ENCODE data around the gene PAX2.

Gene PAX2

DNA sequence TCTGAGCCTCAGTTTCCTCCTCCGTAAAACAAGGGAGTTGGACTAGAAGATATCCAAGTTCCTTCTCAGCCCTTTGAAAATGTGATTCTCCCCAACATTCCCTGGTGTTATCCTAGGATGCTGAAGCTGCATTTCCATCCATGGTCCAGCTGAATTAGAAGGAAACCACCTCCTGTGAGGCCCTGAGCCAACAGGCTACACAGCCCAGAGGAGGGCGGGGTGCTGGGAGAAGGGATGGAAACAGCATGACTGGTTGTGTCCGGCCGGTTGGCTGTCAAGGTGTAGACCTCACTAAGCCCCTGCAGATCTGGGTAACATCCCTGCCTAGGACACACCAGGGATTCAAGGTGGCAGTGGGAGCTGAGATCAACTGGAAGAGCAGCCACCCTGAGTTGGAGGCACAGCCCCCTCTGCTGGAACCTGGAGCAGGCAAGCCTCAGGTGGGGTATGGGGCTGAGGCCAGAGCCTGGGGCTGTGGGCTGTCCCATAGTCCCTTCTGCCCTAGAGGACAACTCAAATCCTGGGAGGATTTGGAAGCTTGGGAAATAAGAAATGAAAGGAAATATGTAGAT, 72.0 kb downstream of the PAX2 start:
- no peak for DNase-seq (ENCODE audit: low read depth in 2 of 2)

DNA sequence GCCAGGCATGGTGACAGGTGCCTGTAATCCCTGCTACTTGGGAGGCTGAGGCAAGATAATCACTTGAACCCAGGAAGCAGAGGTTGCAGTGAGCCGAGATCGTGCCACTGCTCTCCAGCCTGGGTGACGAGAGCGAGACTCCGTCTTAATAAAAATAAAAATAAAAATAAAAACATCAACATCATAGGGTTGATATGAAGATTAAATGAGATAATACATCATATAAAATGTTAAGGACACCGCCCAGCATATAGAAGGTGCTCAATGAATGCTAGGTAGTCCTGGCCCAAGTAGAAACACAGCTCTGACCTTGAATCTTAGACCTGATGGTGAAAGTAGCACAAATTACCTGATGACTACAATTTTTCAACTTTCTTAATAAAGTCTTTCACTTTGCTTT, 74.0 kb downstream of the PAX2 start:
- DNase-seq (ENCODE audit: low read depth in 2 of 2) = no peak

DNA sequence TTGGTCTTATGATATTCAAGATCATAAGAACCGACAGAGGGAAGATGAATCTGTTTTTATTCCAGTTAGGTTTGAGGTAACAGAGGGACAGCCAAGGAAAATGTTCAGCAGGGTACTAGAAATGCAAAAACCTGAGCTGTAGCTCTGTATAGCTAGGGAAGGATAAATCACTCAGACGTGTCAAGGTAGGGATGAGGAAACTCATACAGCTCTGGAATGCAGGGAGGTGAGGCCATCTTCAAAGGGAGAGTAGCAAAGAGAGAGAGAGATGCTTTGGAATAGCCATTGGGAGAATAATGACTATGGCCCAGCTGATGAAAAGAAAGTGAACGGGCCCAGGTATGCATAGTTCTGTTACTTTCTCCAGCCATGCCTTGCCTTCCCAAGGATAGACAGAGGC, 77.8 kb downstream of the PAX2 start:
- DNase-seq (ENCODE audit: low read depth in 2 of 2) = no peak

DNA sequence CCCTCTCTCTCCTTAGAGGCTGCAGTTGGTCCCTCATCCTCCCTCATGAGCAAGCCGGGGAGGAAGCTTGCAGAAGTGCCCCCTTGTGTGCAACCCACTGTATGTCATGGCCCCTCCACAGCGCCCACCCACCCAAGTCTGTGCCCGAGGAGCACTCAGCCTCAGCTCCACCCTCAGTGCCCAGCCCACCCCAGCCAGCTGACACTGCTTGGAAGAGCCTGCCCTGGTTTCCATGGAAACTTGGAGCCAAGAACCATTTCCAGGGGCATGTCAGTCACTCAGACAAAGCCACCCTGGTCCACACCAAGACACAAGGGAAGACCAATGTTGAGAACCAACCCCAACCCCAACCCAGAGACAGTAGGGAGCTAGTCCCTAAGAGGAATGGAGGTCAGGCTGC, 79.5 kb downstream of the PAX2 start:
- no peak for DNase-seq (ENCODE audit: low read depth in 2 of 2)

DNA sequence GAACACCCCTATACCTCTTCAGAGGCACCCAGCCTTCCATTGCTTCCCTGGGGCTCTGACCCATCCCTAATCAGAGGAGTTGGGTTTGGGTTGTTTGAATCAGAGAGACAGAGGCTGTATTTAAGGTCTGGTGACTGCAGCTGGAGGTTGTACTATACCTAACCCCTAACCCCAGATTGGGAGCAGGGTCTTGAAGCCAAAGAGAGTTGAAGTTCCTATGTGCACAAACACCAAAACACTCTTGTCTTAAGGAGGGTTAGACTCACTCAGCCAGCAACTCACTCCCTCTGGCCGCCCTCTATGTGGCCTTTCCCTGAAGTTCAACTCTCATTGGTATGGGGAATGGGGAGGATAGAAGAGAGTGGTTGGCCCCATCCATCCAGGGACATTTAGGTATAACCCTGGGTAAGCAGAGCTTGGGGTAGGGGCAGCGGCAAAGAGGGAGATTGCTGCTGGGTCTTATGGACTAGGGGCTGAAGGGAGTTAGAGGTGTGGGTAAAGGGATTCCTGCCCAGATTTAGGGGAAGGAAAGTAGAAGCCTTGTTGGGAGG, 80.0 kb downstream of the PAX2 start:
- DNase-seq (ENCODE audit: low read depth in 2 of 2) = no peak

DNA sequence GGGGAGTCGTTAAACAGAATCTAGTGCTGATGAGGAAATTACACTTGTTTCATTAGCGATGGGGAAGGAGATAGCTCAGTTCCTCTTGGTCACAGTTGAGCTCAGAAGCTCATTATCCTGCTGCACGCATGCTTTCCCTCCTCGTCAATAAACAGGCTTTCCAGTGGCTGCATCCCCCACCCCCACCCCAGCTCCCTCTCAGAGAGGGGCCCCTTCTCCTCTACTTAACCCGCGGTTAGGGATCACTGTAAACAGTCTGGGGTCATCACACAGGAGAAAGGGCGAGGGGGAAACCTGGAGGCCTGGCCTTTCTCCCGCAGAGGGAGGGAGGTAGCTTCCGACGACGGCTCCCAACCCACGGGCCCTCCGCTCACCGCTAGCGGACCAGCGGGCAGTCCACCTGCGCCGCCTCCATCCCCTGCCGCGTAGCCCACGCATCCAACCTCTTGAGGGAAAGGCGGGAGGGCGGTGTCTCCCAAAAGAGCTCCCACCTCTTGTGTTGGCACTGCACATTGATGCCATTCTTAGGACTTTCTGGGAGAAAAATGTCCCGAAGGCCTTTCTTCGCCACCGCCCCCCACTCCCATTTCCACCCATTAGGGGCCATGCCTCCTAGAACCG, 80.8 kb downstream of the PAX2 start:
- no peak for DNase-seq (ENCODE audit: low read depth in 2 of 2)

DNA sequence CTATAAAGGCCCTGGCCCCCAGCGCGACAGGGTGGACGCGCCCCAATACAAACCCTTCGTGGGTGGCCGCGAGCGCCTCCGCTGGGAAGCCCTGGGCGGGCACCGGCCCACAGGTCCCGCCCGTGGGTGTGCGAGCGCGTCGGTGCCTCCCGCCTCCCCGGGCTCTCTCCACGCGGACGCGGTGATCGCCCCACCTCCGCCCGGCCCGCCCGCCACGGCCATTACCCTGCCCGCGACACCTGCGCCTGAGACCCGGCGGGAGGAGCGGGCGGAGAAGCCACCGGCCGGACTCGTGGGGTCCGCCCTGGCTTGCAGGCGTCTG, 81.2 kb downstream of the PAX2 start:
- DNase-seq (ENCODE audit: low read depth in 2 of 2) = no peak

DNA sequence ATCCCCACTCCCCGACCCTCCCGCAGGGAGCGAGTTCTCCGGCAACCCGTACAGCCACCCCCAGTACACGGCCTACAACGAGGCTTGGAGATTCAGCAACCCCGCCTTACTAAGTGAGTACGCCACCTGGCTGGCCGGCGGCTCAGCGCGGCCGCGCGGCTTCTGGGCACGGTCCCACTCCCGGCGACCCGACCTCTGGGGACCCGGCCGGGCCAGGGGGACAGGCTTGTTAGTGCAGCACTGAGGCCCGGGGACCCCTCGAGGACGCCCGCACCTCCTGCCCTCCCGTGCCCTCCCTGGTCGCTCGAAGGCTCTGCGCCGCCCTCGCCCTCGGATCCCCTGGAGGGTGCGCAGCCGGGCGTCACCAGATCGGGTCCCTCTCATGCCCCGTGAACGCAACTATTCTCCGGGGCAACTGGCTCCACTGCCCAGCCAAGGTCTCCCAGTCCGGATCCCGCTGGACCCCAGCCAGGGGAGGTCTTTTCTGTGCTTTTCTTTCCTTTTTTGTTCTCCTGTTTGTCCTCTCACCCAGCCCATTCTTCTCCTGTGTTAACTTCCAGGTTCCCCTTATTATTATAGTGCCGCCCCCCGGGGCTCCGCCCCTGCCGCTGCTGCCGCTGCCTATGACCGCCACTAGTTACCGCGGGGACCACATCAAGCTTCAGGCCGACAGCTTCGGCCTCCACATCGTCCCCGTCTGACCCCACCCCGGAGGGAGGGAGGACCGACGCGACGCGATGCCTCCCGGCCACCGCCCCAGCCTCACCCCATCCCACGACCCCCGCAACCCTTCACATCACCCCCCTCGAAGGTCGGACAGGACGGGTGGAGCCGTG, 81.8 kb downstream of the PAX2 start:
- DNase-seq (ENCODE audit: low read depth in 2 of 2) = no peak

DNA sequence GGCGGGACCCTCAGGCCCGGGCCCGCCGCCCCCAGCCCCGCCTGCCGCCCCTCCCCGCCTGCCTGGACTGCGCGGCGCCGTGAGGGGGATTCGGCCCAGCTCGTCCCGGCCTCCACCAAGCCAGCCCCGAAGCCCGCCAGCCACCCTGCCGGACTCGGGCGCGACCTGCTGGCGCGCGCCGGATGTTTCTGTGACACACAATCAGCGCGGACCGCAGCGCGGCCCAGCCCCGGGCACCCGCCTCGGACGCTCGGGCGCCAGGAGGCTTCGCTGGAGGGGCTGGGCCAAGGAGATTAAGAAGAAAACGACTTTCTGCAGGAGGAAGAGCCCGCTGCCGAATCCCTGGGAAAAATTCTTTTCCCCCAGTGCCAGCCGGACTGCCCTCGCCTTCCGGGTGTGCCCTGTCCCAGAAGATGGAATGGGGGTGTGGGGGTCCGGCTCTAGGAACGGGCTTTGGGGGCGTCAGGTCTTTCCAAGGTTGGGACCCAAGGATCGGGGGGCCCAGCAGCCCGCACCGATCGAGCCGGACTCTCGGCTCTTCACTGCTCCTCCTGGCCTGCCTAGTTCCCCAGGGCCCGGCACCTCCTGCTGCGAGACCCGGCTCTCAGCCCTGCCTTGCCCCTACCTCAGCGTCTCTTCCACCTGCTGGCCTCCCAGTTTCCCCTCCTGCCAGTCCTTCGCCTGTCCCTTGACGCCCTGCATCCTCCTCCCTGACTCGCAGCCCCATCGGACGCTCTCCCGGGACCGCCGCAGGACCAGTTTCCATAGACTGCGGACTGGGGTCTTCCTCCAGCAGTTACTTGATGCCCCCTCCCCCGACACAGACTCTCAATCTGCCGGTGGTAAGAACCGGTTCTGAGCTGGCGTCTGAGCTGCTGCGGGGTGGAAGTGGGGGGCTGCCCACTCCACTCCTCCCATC, 82.7 kb downstream of the PAX2 start:
- no peak for DNase-seq (ENCODE audit: low read depth in 2 of 2)

DNA sequence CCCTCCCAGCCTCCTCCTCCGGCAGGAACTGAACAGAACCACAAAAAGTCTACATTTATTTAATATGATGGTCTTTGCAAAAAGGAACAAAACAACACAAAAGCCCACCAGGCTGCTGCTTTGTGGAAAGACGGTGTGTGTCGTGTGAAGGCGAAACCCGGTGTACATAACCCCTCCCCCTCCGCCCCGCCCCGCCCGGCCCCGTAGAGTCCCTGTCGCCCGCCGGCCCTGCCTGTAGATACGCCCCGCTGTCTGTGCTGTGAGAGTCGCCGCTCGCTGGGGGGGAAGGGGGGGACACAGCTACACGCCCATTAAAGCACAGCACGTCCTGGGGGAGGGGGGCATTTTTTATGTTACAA, 83.3 kb downstream of the PAX2 start:
- DNase-seq (ENCODE audit: low read depth in 2 of 2) = no peak

DNA sequence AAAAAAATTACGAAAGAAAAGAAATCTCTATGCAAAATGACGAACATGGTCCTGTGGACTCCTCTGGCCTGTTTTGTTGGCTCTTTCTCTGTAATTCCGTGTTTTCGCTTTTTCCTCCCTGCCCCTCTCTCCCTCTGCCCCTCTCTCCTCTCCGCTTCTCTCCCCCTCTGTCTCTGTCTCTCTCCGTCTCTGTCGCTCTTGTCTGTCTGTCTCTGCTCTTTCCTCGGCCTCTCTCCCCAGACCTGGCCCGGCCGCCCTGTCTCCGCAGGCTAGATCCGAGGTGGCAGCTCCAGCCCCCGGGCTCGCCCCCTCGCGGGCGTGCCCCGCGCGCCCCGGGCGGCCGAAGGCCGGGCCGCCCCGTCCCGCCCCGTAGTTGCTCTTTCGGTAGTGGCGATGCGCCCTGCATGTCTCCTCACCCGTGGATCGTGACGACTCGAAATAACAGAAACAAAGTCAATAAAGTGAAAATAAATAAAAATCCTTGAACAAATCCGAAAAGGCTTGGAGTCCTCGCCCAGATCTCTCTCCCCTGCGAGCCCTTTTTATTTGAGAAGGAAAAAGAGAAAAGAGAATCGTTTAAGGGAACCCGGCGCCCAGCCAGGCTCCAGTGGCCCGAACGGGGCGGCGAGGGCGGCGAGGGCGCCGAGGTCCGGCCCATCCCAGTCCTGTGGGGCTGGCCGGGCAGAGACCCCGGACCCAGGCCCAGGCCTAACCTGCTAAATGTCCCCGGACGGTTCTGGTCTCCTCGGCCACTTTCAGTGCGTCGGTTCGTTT, 83.9 kb downstream of the PAX2 start:
- DNase-seq (ENCODE audit: low read depth in 2 of 2) = no peak

DNA sequence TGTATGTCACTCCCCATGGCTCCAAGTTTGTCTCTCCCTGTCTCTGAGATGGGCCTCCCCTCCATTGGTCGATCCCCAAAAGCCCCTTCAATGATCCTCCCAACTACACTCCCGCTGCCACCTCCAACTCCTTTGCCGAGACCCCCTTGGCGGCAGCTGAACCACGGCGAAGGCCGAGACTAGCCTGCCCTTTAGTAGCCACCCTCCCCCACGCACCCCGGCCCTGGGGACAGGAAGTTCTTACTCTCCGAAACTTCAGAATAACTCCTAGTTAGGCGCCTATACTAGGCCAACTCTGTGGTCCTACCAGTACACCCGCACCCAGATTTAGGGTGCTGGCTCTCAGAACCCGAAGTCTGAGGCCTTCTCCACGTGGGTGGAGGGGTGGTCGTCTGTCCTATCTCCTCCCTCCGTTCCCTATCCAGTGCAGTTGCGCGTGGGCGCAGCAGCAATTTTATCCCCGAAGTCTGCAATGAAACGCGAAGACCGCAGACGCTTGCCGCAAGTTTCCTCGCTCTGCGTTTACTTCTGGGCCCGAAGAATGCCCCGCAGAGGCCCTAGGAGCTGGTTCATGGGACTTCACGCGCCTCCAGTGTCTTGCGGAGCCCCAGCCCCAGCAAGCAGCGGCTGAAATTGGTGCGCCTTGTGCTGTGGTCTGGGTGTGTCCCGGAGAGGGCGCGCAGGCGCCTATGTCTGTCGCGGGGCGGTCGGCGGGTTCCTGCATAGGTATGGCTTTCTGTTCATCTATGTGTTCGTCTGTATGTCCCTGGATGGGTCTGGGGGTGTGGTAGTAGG, 84.7 kb downstream of the PAX2 start:
- no peak for DNase-seq (ENCODE audit: low read depth in 2 of 2)

DNA sequence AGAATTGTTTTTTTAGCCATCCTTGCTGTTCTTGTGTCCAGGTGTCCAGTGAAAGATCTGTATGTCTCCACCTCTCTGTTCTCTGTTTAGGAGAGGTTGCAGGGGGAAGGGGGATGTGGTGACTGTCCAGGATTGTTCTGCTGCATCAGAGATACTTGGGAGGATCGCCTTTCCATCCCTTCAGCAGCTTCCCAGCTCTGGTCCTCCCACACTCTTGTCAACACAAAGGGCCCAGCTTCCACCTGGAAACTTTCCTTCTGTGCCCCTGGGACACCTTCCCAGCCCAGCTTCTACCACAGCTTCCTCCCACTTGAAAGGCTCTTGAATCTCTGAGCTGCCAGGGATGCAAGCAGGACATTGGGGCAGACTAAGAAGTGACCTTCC, 85.3 kb downstream of the PAX2 start:
- no peak for DNase-seq (ENCODE audit: low read depth in 2 of 2)

DNA sequence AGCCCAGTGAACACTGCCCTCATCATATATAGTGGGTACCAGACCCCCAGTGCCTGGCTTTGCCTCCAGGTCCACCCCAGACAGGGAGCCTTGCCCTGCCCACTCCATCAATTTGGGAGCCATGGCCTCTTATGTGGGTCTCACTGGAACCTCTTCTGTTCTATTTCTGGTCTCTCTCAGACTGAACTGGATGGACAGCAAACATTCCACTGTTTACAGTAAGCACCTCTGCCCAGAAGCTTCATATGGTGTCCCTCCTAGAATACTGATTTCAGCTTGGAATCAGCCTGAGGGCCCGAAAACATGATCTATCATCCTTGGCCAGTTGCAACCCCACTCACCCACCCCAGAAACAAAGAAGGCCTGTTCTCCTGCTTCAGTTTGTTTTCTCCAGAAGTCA, 86.4 kb downstream of the PAX2 start:
- DNase-seq (ENCODE audit: low read depth in 2 of 2) = no peak

DNA sequence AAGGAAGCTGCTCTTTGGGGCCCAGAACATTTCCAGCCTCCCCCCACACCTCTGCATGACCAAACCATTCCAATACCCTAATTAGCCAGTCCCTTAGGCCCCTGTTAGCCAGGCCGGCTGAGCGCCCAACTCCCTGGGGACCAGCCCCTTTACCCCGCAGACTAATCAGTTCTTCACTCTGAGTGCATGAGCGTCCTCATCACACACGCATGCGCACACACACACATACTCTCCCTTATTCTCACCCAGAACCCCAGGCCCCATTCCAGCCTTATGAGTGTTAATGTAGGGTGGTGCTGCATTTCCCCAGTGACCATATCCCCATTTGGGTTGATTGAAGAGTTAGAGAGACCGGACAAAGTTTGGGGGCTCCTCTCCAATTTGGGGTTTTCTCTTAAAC, 90.4 kb downstream of the PAX2 start:
- no peak for DNase-seq (ENCODE audit: low read depth in 2 of 2)

DNA sequence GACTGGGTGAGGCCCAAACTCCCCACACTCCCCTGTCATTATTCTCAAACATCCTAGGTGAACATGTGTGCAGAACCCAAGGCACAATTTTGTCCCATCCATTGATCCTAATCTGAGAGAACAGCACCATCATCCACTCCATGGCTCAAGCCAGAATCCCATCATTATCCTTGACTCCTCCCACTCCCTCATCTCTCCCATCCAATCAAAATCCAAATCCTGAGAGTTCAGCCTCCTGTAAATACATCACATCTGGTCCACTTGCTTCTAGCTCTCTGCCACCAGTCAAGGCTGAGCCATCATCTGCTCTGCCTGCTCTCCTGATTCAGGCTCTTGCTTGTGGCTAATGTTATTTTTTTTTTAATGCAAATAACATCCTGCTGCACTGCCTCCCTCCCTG, 91.5 kb downstream of the PAX2 start:
- DNase-seq (ENCODE audit: low read depth in 2 of 2) = no peak

DNA sequence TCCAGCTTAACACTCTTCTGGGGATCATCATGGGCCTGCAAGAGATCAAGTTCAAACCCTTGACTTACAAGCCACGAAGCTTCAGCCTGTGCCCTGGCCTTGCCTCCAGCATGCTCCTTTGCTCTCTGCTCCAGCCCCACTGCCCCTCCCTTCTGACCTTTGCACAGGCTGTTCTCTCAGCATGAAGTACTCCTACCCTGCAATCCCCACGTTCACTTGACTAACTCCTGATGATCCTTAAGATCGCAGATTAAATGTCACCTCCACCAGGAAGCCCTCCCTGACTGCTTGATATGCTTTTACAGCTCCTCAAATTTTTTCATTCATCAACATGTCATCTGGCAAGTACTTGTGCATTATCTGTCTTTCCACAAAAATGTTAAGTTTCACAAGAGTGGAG, 91.9 kb downstream of the PAX2 start:
- no peak for DNase-seq (ENCODE audit: low read depth in 2 of 2)

DNA sequence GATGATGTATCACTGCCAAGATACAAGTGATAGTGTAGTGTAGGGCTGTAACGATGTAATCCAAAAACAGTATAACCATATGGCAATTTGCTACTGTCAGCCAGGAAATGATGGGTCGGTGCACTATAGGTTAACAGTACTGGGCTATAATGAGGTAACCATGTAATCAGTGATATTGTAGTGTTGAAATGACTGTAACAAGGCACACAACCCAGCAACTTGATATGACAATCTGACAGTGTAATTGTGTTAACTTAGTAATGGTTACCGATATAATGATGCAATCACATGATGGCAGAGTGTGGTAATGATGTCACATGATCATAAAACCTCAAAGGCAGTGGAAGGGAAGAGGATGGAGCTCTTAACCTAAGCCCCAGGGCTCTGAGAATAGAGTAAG, 93.6 kb downstream of the PAX2 start:
- DNase-seq (ENCODE audit: low read depth in 2 of 2) = no peak

DNA sequence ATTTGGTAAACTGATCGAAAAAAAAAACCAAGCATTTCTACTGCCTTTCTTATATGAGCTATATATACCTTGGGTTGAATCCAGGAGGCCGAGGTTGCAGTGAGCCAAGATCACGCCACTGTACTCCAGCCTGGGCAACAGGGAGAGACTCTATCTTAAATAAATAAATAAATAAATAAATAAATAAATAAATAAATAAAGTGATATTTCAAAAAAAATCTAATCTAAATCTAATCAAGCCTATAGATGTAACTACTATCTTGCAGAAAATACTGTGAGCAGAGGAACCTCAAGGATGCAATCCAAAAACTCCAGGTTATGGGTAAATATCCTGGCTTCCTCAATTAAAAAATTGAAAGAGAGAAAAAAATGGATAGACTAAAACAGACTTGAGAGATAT, 96.1 kb downstream of the PAX2 start:
- DNase-seq (ENCODE audit: low read depth in 2 of 2) = no peak

DNA sequence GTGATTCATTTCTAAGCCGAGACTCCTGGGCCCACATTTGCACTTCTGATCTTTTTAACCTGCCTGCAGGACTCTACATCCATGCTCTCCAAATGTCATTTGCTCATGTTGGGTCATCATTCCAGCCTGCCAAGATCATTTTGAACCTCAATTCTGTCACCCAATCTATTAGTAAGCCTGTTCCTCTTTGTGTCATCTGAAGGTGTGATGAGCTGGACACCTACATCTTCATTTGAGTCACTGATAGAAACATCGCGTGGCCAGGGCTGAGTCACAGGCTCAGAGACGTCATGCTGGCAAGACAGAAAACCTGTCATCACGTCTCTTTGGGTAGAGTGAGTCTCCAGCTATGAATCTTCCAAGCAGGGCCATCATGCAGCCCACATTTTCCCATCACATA, 102.1 kb downstream of the PAX2 start:
- DNase-seq (ENCODE audit: low read depth in 2 of 2) = no peak

DNA sequence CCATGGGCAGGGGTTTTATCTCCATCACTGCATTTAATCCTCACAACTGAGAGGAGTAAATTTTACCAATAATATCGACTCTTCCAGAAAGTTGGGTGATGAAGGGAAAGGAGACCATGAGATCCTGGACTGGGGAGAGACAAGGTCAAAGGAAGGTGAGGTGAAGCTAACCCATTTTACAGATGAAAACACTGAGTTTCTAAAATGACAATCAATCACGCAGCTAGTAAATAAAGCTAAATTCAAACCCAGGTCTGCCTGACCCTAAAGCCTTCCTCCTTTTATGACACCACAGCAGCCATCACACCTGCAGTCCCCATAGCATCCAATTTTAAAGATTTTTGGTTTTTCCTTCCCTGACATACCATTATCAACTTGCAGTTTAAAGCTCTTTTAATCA, 103.4 kb downstream of the PAX2 start:
- no peak for DNase-seq (ENCODE audit: low read depth in 2 of 2)

Data from activated CD8-positive, alpha-beta memory T cell treated with anti-CD3 and anti-CD28 coated beads for 4 hours (primary cell).